Esophagus (tissue), 2 donors: ENCODE results near the gene DIP2A. TPM values are rescaled to one million over a fixed set of nuclear protein-coding genes. Genes with fewer than 3 reads are reported as not detected.

Source experiments
- H3K27ac ChIP-seq, 2 donors: one replicate each; pipeline ENCODE4 v1.5.1; 2013; ENCODE audit warnings: low read depth in 2 of 2, mild to moderate bottlenecking in 2 of 2, inconsistent platforms in 1 of 2, low read length in 1 of 2, moderate library complexity in 1 of 2
- H3K27me3 ChIP-seq, 2 donors: one replicate each; pipeline ENCODE4 v1.6.1; 2013; ENCODE audit warnings: low read length in 2 of 2, control low read depth in 1 of 2, mild to moderate bottlenecking in 1 of 2; ENCODE audit not compliant: insufficient read depth in 2 of 2, control insufficient read depth in 1 of 2
- H3K36me3 ChIP-seq, 2 donors: one replicate each; pipeline ENCODE4 v1.6.1; 2013; ENCODE audit warnings: low read length in 1 of 2; ENCODE audit not compliant: control insufficient read depth in 2 of 2, insufficient read depth in 2 of 2
- H3K4me1 ChIP-seq, 2 donors: one replicate each; pipeline ENCODE4 v1.6.1; 2013; ENCODE audit warnings: low read length in 1 of 2; ENCODE audit not compliant: control insufficient read depth in 2 of 2, insufficient read depth in 2 of 2
- H3K4me3 ChIP-seq, 2 donors: one replicate each; pipeline ENCODE4 v1.5.1; 2013; ENCODE audit warnings: low read length in 2 of 2, mild to moderate bottlenecking in 2 of 2, low read depth in 1 of 2, moderate library complexity in 1 of 2
- H3K9me3 ChIP-seq, 2 donors: one replicate each; pipeline ENCODE4 v1.6.1; 2013; ENCODE audit warnings: mild to moderate bottlenecking in 2 of 2, low read depth in 1 of 2, low read length in 1 of 2, moderate library complexity in 1 of 2; ENCODE audit not compliant: control insufficient read depth in 2 of 2, insufficient read depth in 1 of 2
- WGBS, 2 donors: extraction: QIAGEN DNeasy Blood & Tissue Kit; methylation state at CpG; one replicate each; pipeline ENCODE4 v1.1.7; 2013; 5-methylcytosine and 5-hydroxymethylcytosine counted together
- polyA plus RNA-seq, 2 donors: library from polyadenylated mRNA; stranded (reverse); fragments of 200-250 nt; gene quantifications; one replicate each; pipeline ENCODE4 v1.2.3, GENCODE V29; 2013
- donor health status: healthy with polysubstance abuse.
- donor health status: Bipolar disorder and iron deficiency.

The DIP2A gene
- polyA plus RNA-seq, 2 donors = 15.3 to 29.7 TPM

DNA sequence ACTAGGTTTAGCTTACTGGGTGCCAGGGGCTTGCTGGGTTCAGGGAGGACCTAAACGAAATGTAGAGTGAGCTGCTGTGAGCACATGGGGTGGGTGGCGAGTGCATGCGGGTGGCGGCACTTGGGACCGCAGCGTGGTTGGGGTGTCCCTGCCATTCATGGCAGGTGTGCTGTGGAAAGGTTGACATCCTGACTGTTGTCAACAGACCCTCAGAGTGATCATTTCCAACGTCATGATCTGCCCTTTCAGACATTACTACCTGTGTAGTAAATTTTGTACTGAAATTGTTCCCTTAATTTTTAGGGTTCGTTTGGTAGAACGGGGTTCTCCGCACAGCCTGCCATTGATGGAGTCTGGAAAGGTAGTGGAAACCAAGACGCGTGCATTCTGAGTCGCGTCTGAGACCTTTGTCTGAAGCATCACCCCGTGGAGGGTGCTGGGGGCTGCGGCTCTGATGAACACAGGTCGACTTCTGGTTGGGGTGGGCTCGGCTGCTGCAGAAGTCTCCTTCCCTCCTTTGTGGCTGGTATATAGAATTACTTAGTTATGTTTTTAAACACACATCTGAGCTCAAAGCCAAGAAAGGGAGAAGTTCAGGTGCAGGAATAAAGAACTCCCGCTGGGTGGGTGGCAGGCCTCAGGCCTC, 102.9 kb downstream of the DIP2A start:
- Histone ChIP-seq H3K4me3 (no peak overlapping the region), H3K36me3 (peaks cover 18 to 77% of the 10 kb centered on the region in 2 donors), H3K27me3 (no peaks in the 10 kb centered on the region), H3K27ac (no peak overlapping the region), H3K9me3 (no peaks in the 10 kb centered on the region), H3K4me1 (no peaks in the 10 kb centered on the region)
- 93 to 94% methylated on average over 19 of the region's 19 CpGs for WGBS, 2 donors

DNA sequence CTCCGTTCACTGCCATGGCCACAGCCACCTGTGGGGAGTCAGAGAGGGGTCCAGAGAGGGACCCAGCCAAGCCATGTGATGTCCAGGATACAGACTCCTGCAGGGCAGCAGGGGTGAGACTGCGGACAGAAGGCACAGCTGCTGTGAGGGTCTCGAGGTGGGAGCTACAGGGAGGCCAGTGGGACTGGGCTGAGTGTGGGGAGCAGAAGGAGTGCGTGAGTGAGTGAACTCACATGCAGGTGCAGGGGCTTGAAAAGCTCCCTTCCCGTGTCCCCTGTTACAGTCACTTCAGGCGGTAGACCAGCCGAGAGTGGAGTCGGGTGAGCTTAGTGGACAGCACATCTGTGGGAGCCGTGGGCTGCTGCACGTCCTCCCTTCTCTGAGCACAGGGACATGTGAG, 103.8 kb downstream of the DIP2A start:
- Histone ChIP-seq H3K4me3 (no peak overlapping the region), H3K36me3 (peaks cover 18 to 76% of the 10 kb centered on the region in 2 donors)
- WGBS, 2 donors = 93% methylated on average over 10 of the region's 10 CpGs

DNA sequence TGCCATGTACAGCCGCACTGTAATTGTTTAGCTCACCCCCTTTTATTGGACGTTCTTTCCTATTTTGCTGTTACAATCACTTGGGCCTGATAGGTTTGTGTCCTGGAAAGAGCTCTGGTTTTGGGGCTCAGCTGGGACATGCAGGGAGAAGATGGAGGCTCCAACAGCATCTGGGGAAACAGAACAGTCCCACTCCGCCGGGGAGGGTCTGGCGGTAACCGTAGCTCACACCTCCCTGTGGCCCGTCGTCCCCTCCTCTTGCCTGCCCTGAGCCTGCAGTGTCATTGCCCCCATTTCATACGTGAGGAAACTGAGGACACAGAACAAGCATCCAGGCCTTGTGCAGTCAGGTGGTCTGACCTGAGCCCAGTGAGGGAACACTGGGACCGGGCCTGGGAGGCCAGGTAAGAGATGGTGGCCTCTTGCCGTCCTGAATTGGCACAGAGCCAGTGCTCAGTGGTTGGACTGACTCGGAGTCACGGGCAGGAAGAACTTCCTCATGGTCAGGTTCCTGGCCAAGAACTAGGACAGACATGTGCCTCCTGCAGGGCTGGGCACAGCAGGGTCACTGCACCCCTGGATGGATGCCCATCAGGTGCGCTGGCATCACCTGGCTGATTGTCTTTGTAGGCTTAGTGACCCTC, 104.4 kb downstream of the DIP2A start:
- Histone ChIP-seq H3K27me3 (no peaks in the 10 kb centered on the region), H3K36me3 (peaks cover 18 to 73% of the 10 kb centered on the region in 2 donors), H3K27ac (no peak overlapping the region), H3K4me3 (no peak overlapping the region), H3K4me1 (no peaks in the 10 kb centered on the region), H3K9me3 (no peaks in the 10 kb centered on the region)
- 87 to 89% methylated on average over 14 of the region's 14 CpGs for WGBS, 2 donors

More for the DNA sequence above, 103.8 kb downstream of the DIP2A start:
- no peaks in the 10 kb centered on the region for H3K27me3 ChIP-seq
- no peak overlapping the region for H3K27ac ChIP-seq
- no peaks in the 10 kb centered on the region for H3K9me3 ChIP-seq
- no peaks in the 10 kb centered on the region for H3K4me1 ChIP-seq

DNA sequence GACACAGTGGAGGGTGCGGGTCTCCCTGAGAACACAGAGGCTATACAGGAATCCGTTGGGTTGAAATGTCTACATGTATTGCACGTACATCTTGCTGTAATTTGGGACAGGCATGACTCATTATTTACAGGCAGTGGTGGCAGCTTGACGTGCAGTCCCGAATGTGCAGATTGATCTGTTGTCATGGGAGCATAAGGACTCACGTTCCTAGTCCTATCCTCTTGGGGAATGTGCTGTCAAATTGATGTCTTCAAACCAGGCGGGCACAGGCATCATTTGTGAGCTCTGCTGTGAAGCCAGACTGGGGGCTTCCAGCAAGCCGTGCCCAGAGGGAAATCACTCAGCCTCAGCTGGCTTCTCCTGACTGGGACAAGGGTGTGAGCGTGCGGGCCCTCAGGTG, 105.7 kb downstream of the DIP2A start:
- peaks cover 18 to 69% of the 10 kb centered on the region in 2 donors for H3K36me3 ChIP-seq
- H3K9me3 ChIP-seq = no peaks in the 10 kb centered on the region
- 88 to 90% methylated on average over 10 of the region's 10 CpGs for WGBS, 2 donors
- no peak overlapping the region for H3K4me3 ChIP-seq
- H3K27ac ChIP-seq = no peak overlapping the region
- no peaks in the 10 kb centered on the region for H3K4me1 ChIP-seq
- H3K27me3 ChIP-seq = no peaks in the 10 kb centered on the region

DNA sequence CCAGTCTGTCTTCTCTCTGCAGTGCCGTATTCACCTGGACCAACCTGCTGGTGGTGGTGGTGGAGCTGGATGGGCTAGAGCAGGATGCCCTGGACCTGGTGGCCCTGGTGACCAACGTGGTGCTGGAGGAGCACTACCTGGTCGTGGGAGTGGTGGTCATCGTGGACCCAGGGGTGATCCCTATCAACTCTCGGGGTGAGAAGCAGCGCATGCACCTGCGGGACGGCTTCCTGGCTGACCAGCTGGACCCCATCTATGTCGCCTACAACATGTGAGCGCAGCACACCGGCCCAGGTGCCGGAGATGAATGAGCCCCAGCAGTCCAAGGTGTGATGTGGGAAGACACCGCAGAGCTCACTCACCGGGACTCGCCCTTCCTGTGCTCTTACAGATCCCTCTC, 108.7 kb downstream of the DIP2A start:
- 91 to 94% methylated on average over 15 of the region's 15 CpGs for WGBS, 2 donors

DNA sequence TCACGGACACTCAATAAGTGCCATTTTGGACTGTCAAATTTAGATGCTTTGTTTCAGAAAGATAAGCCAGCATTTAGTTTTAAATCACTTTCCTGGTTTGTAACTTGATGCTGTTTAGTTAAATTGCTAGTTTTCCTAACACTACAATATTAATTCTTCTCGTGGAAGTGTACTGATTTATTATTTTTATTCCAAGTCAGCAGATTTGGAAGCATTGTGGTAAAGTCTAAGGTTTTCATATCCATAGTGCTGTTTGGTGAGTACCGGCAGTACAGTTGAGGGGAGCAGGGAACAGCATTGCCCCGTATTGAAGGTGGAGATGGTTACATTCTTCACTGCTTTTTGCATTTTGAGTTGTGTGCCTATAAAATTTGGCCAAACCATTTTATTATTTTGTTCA, 109.9 kb downstream of the DIP2A start:
- Histone ChIP-seq H3K27me3 (no peaks in the 10 kb centered on the region), H3K4me1 (no peaks in the 10 kb centered on the region), H3K4me3 (no peak overlapping the region), H3K9me3 (peaks cover 0 to 2% of the 10 kb centered on the region in 2 donors), H3K36me3 (peaks cover 19 to 42% of the 10 kb centered on the region in 2 donors), H3K27ac (no peak overlapping the region)
- WGBS, 2 donors = 93 to 95% methylated on average over 4 of the region's 4 CpGs

More for the DNA sequence above, 108.7 kb downstream of the DIP2A start:
- Histone ChIP-seq H3K4me3 (no peak overlapping the region), H3K9me3 (peaks cover 0 to 2% of the 10 kb centered on the region in 2 donors), H3K27ac (no peak overlapping the region), H3K4me1 (no peaks in the 10 kb centered on the region), H3K36me3 (peaks cover 27 to 53% of the 10 kb centered on the region in 2 donors), H3K27me3 (no peaks in the 10 kb centered on the region)

DNA sequence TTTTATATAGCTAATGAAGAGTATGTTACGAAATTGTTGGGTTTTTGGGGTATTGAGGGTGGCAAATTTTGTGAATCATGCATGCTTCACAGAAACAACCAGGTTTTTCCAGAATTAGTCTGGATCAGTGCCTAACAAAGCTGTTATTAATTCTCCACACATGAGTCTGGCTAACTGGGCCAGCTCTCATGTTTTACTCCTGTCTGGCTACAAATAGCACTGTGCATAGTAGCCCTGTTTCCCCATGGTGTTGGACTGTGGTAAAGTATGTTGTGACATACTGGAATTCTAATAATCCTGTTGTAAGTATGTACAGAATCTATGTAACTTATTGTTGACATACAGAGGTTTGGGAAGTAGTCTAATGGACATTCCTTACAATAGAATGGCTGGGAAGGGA, 110.4 kb downstream of the DIP2A start:
- Histone ChIP-seq H3K27ac (no peak overlapping the region), H3K36me3 (peaks cover 17 to 37% of the 10 kb centered on the region in 2 donors), H3K4me1 (no peaks in the 10 kb centered on the region), H3K9me3 (peaks cover 0 to 2% of the 10 kb centered on the region in 2 donors), H3K4me3 (no peak overlapping the region), H3K27me3 (no peaks in the 10 kb centered on the region)
- 82 to 85% methylated on average over 1 of the region's 1 CpG for WGBS, 2 donors

DNA sequence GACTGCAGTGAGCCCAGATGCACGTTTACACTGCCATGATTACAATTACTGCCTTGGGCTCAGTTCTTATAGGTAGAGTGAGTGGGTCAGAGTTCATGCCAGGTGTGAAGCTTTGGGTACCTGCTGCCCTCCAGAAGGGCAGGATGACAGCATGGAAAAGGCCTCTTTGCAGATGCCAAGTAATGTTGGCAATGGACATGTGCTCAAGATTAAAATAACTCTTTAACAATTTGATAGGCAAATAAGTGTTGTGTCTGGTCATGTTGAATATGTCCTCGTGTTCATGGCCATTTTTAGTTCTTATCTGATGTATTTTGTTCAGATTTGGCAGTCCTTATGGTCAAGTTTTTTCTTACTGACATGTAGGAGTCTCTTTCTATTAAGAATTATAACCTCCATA, 111.4 kb downstream of the DIP2A start:
- Histone ChIP-seq H3K4me3 (no peak overlapping the region), H3K27ac (no peak overlapping the region), H3K9me3 (peaks cover 0 to 2% of the 10 kb centered on the region in 2 donors), H3K36me3 (peaks cover 13 to 27% of the 10 kb centered on the region in 2 donors), H3K4me1 (no peaks in the 10 kb centered on the region), H3K27me3 (no peaks in the 10 kb centered on the region)
- 67 to 72% methylated on average over 2 of the region's 2 CpGs for WGBS, 2 donors

DNA sequence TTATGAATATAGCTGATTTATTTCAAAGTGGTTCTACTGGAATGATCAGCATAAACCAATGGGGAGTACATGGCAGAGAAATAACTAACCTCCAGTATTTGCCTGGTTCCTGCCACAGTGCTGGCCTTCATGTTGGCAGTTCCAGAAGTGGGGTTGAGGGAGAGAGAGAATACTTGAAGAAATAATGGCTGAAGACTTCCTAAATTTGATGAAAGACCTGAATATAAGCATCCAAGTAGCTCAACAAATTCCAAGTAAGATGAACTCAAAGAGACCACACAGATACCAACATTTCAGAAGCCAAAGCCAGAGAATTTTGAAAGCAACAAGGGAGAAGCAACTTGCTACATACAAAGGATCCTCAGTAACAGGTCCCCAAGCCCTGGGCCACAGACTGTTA, 111.9 kb downstream of the DIP2A start:
- Histone ChIP-seq H3K36me3 (peaks cover 12 to 25% of the 10 kb centered on the region in 2 donors), H3K9me3 (peaks cover 0 to 2% of the 10 kb centered on the region in 2 donors), H3K4me3 (no peak overlapping the region), H3K27ac (no peak overlapping the region), H3K27me3 (no peaks in the 10 kb centered on the region), H3K4me1 (no peaks in the 10 kb centered on the region)

DNA sequence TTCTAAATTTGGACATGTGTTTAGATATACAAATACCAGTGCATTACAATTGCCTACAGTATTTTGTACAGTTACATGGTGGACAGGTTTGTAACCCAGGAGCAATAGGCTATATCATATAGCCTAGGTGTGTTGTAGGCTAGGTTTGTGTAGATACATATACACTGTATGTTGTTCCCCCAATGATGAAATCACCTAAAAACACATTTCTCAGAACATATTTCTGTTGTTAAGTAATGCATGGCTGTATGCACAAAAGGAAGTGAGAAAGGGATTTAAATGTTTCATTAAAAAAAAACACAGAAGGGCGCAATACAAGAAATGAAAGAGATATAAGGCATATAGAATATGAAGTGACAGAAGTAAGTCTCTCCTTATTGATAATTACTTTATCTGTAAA, 114.2 kb downstream of the DIP2A start:
- WGBS, 2 donors = 97 to 100% methylated on average over 1 of the region's 1 CpG
- no peak overlapping the region for H3K4me3 ChIP-seq
- H3K27ac ChIP-seq = no peak overlapping the region
- peaks cover 9 to 10% of the 10 kb centered on the region in 2 donors for H3K36me3 ChIP-seq
- peaks cover 0 to 2% of the 10 kb centered on the region in 2 donors for H3K9me3 ChIP-seq
- H3K27me3 ChIP-seq = no peaks in the 10 kb centered on the region
- H3K4me1 ChIP-seq = no peaks in the 10 kb centered on the region
